Spleen (tissue), 11 donors: Measurements from ENCODE around the gene DACT3. TPM values are rescaled to one million over a fixed set of nuclear protein-coding genes. Genes with fewer than 3 reads are reported as not detected.

Experiments used
- DNase-seq: peaks from one replicate; pipeline ENCODE4 v3.0.0-alpha.2; 2020
- H3K27ac ChIP-seq, 8 donors: fragments of 200-600 bp; sonication (generic) in 7 of 8; 1 replicate in 4 of 8; 2 replicates in 4 of 8; pipeline versions ENCODE4 v1.5.0 to v1.8.0; 2016 to 2021; ENCODE audit warnings: inconsistent platforms in 4 of 8, mild to moderate bottlenecking in 4 of 8, moderate library complexity in 1 of 8
- H3K27me3 ChIP-seq, 7 donors: fragments of 200-600 bp; sonication (generic) in 6 of 7; replicated peaks in 1 of 7; 1 replicate in 4 of 7; 2 replicates in 3 of 7; pipeline versions ENCODE4 v1.5.0 to v1.8.0; 2016 to 2021; ENCODE audit warnings: inconsistent platforms in 3 of 7, mild to moderate bottlenecking in 1 of 7
- H3K36me3 ChIP-seq, 6 donors: fragments of 200-600 bp; sonication (generic) in 5 of 6; 1 replicate in 4 of 6; 2 replicates in 2 of 6; pipeline versions ENCODE4 v1.5.0 to v1.8.0; 2016 to 2021; ENCODE audit warnings: inconsistent platforms in 2 of 6
- H3K4me1 ChIP-seq, 6 donors: fragments of 200-600 bp; sonication (generic) in 5 of 6; 1 replicate in 3 of 6; 2 replicates in 3 of 6; pipeline versions ENCODE4 v1.5.0 to v1.8.0; 2016 to 2021; ENCODE audit warnings: inconsistent platforms in 3 of 6
- H3K4me3 ChIP-seq, 8 donors: fragments of 200-600 bp; sonication (generic) in 7 of 8; 1 replicate in 4 of 8; 2 replicates in 4 of 8; pipeline versions ENCODE4 v1.5.0 to v1.8.0; 2016 to 2021; ENCODE audit warnings: inconsistent platforms in 4 of 8, mild to moderate bottlenecking in 4 of 8, moderate library complexity in 2 of 8
- H3K9me3 ChIP-seq, 8 donors: fragments of 200-600 bp; sonication (generic) in 7 of 8; 1 replicate in 4 of 8; 2 replicates in 4 of 8; pipeline versions ENCODE4 v1.5.0 to v1.8.0; 2016 to 2021; ENCODE audit warnings: inconsistent platforms in 4 of 8
- POLR2A ChIP-seq, 3 donors: fragments of 450-650 bp; IDR thresholded peaks; one replicate each; pipeline ENCODE4 v1.5.1; 2017; ENCODE audit warnings: antibody characterized with exemption in 3 of 3, mild to moderate bottlenecking in 1 of 3
- POLR2AphosphoS5 ChIP-seq, 3 donors: sonication (generic); formaldehyde crosslinking; IDR thresholded peaks; one replicate each; pipeline ENCODE4 v1.5.1; 2017; ENCODE audit warnings: antibody characterized with exemption in 3 of 3
- WGBS, 5 donors: extraction: QIAGEN DNeasy Blood & Tissue Kit in 3 of 5; methylation state at CpG; one replicate each; pipeline versions ENCODE4 v1.1.5 to v1.1.7; 2013 to 2018; 5-methylcytosine and 5-hydroxymethylcytosine counted together
- intact Hi-C: fragments of 100-400 bp; cut with DNase I; formaldehyde crosslinking; loops from one replicate; pipeline ENCODE4 v1.15.0; 2023; ENCODE audit warnings: low total_unique reads
- polyA plus RNA-seq, 3 donors: library from polyadenylated mRNA; stranded (reverse); fragments of 200-250 nt; gene quantifications; one replicate each; pipeline ENCODE4 v1.2.1, GENCODE V29; 2013
- total RNA-seq, 7 donors: library from RNA; depleted of rRNA in 3 of 7; stranded (reverse); fragments of >200 nt in 3 of 7; fragmentation: NEBNext Ultra II Directional in 4 of 7; extraction: Animal tissue kit (Norgen Biotek cat#: 25700) in 4 of 7; gene quantifications; one replicate each; pipeline versions ENCODE4 v1.1.0 to v1.2.1, GENCODE V29; 2016 to 2021
- TF ChIP-seq, protein P1 (sequence below), 11 experiments: fragments of 200-600 bp in 7 of 11; fragments of 450-650 bp in 4 of 11; sonication (generic) in 4 of 11; IDR thresholded peaks in 8 of 11; conservative IDR thresholded peaks in 3 of 11; 1 replicate in 7 of 11; 2 replicates in 4 of 11; pipeline versions ENCODE4 v1.4.0 to v1.8.0; 2016 to 2021; ENCODE audit warnings: antibody characterized with exemption in 11 of 11, inconsistent platforms in 4 of 11, mild to moderate bottlenecking in 1 of 11
- donor health status: healthy with polysubstance abuse.
- donor health status: DM: no; HTN: no; CAD: no; lungs with moderate emphysema.
- donor health status: DM: no; HTN: no; CAD: no.
- donor health status: Bipolar disorder and iron deficiency.
- donor health status: healthy.
- donor health status: DM: no; HTN: no; CAD: no.
- donor health status: DM: yes; HTN: yes; CAD: no.

The DACT3 gene
- total and polyA plus RNA-seq, 10 donors: 1.6 to 10.4 (median 5.5) TPM

DNA sequence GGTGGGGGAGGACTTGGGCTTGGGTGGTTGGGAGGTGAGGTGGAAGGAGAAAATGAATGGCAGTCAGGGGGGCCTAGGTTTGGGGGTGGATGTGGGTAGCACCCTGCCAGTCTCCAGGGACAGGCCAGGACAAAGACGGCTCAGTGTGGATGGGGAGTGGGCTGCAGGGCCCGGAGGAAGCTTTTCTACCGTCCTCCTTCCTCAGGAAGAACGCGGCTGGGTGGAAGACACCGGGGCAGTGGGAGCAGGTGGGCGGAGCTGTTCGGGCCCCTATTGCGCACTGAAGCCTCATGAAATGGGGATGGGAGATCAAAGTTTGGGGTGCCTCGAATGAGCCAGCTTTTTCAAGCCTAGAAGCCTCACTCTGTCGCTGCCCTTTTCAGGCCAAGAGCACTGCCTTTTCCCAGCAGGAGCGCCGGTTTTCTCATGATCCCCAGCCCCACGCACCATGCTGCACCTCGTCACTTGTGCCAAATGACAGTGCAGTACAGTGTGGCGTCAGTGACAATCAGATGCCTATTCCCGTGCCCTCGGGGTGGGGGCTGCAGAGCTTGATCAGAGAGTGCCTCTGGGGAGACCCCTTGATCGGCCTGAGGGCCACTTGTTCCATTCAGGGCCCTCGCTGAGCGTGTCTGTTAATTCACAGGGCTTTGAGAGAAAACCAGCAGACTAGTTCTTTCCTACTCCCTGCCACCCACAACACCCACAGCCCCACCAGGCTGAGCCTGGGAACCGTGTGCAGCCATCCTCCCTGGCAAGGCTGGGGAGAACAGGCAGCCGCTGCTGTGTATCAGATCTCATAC, 58.4 kb downstream of the DACT3 start:
- Histone ChIP-seq H3K27ac (peak overlapping the region; percentile 2 to 99 (median 97)), H3K9me3 (peaks cover 0 to 19% (median 16%) of the 10 kb centered on the region in 8 donors), H3K4me3 (peak overlapping the region; percentile 86 to 99 (median 94)), H3K4me1 (peaks cover 21 to 65% (median 42%) of the 10 kb centered on the region in 6 donors), H3K27me3 (no peaks in the 10 kb centered on the region), H3K36me3 (peaks cover 4 to 33% (median 22%) of the 10 kb centered on the region in 6 donors)
- no peak for TF ChIP-seq POLR2AphosphoS5 (IDR thresholded peaks at IDR 0.05)
- TF ChIP-seq, protein P1, sequence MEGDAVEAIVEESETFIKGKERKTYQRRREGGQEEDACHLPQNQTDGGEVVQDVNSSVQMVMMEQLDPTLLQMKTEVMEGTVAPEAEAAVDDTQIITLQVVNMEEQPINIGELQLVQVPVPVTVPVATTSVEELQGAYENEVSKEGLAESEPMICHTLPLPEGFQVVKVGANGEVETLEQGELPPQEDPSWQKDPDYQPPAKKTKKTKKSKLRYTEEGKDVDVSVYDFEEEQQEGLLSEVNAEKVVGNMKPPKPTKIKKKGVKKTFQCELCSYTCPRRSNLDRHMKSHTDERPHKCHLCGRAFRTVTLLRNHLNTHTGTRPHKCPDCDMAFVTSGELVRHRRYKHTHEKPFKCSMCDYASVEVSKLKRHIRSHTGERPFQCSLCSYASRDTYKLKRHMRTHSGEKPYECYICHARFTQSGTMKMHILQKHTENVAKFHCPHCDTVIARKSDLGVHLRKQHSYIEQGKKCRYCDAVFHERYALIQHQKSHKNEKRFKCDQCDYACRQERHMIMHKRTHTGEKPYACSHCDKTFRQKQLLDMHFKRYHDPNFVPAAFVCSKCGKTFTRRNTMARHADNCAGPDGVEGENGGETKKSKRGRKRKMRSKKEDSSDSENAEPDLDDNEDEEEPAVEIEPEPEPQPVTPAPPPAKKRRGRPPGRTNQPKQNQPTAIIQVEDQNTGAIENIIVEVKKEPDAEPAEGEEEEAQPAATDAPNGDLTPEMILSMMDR (IDR thresholded peaks at IDR 0.05 in 8 of 11, conservative IDR thresholded peaks at IDR 0.05 in 3 of 11): no peak
- TF ChIP-seq POLR2A (IDR thresholded peaks at IDR 0.05): no peak
- intact Hi-C loops: no loop called here
- peak; percentile 81 for DNase-seq
- 17 to 40% (median 20%) methylated on average over 19 to 23 of the region's 23 CpGs for WGBS, 5 donors

DNA sequence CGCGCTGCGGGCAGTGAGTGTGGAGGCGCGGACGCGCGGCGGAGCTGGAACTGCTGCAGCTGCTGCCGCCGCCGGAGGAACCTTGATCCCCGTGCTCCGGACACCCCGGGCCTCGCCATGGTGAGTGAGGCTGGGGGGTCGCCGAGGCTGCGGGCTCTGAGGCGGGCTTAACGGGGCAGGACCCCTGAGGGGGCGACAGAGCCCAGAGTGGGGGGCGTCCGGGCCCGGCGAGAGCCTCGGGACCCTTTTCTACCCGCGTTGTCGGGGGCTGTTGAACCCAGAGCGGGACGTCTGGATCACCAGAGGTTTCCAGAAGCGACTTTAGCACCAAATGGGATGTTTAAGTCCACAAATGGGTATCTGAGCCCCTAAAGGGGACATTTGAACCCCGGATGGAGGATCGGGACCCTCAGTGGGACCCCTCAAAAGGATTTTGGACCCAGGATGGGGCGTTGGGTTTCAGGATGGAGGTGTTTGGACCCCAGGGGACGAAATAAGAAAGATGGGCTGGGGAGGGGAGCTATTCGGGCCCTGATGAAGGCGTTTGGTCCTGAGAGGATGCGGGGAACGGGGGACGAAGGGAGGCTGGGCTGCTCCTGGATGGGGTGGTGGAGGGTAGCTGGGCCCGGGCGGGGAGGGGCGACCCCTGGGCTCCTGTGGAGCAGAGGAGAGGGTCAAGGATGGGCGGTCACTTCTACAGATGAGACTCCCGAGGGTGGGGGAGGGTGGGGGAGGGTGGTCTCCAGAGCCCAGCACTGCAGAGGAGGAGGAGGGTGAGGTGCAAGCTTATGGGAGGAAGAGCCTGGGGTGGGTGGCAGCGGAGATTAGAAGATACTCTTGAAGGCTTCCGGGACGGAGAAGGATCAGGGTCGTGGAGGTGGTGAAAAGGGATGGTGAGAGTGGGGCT, 59.4 kb downstream of the DACT3 start, which contains the start of gene CALM3:
Gene CALM3 (plus strand): TSS at position 13 of the 907 bp plus-strand sequence. CDS start 105 bp downstream, at position 118.
- peaks cover 21 to 62% (median 42%) of the 10 kb centered on the region in 6 donors for H3K4me1 ChIP-seq
- H3K27ac ChIP-seq: peak within 1 kb of the TSS; percentile 96 to 99 (median 99)
- H3K36me3 ChIP-seq: peaks cover 0 to 23% (median 12%) of the 10 kb centered on the region in 6 donors
- peaks cover 0 to 21% (median 17%) of the 10 kb centered on the region in 8 donors for H3K9me3 ChIP-seq
- no peak for DNase-seq
- peak within 1 kb of the TSS; percentile 86 to 99 (median 94) for H3K4me3 ChIP-seq
- TF ChIP-seq, protein P1 (IDR thresholded peaks at IDR 0.05 in 8 of 11, conservative IDR thresholded peaks at IDR 0.05 in 3 of 11): no peak
- TF ChIP-seq POLR2AphosphoS5 (IDR thresholded peaks at IDR 0.05) (peak in 2 of 3 donors; percentile 61 to 68), POLR2A (IDR thresholded peaks at IDR 0.05) (peak in 1 of 3 donors; percentile 80)
- intact Hi-C loops: no loop called here
- H3K27me3 ChIP-seq: no peaks in the 10 kb centered on the region
- 0 to 1% (median 1%) methylated on average over 25 to 51 of the region's 51 CpGs for WGBS, 5 donors

DNA sequence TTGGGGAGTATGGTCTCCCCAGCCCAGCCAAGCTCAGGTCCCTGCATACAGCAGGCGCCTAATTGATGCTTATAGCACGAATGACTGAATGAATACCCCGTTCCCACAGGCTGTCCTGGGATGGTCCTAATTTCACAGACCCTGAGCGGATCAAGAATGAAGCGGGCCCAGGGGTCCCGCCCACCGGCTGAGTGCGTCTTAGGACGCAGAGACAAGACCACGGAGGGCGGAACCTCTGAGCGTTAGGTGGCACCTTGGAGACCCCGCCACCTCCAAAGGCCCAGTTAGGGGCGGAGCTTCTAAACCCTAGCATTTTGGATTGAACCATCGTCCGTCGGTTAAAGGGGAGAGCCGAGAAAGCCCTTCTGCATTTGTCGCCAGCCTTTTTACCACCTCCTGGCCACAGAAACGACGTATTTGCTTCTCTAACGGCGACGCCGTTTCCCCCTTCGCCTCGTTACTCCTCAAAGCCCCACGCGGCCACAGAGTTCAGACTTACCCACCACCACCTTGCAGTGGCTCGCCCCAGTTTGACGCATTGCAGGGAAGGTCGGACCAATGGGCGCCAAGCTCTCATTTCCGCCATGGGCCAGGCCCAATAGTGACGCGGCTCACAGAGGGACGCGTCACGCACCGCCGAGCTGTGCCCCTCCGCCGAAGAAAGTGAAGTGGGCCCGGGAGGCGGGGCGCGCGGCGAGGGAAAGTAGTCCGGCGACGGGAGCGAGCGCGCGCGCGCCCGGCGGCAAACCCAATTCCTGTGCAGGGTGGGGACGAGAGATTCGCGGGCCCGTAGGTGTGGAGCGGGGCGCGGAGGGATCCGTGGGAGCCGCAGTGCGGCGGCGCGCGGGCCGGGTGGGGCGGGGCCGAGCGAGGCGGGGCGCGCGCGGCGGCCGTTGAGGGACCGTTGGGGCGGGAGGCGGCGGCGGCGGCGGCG, 60.3 kb downstream of the DACT3 start:
- TF ChIP-seq, protein P1 (IDR thresholded peaks at IDR 0.05 in 8 of 11, conservative IDR thresholded peaks at IDR 0.05 in 3 of 11): peak in 2 of 11 experiments; percentile 28 to 32
- TF ChIP-seq POLR2A (IDR thresholded peaks at IDR 0.05) (peak in 2 of 3 donors; percentile 46 to 76), POLR2AphosphoS5 (IDR thresholded peaks at IDR 0.05) (peak; percentile 84 to 90 (median 86))
- WGBS, 5 donors: 1 to 2% (median 1%) methylated on average over 44 to 93 of the region's 93 CpGs
- peaks cover 0 to 14% (median 4%) of the 10 kb centered on the region in 6 donors for H3K36me3 ChIP-seq
- no peaks in the 10 kb centered on the region for H3K27me3 ChIP-seq
- H3K4me3 ChIP-seq: peak overlapping the region; percentile 86 to 99 (median 94)
- peak; percentile 97 for DNase-seq
- peaks cover 0 to 21% (median 17%) of the 10 kb centered on the region in 8 donors for H3K9me3 ChIP-seq
- peak overlapping the region; percentile 96 to 99 (median 99) for H3K27ac ChIP-seq
- H3K4me1 ChIP-seq: peaks cover 21 to 53% (median 41%) of the 10 kb centered on the region in 6 donors
- intact Hi-C loops: no loop called here
